GM18861 (cell line): ENCODE measurements around the gene RBMS3.

Experiments used
- ATAC-seq: cut with Tn5 transposase; IDR thresholded peaks from one replicate; pipeline ENCODE4 v1.9.1; 2021; ENCODE audit not compliant: unreplicated experiment

RBMS3 gene

GRCh38 chr3:29426302-29427226 is 145.7 kb downstream of the RBMS3 start:
- no peak for ATAC-seq

DNA sequence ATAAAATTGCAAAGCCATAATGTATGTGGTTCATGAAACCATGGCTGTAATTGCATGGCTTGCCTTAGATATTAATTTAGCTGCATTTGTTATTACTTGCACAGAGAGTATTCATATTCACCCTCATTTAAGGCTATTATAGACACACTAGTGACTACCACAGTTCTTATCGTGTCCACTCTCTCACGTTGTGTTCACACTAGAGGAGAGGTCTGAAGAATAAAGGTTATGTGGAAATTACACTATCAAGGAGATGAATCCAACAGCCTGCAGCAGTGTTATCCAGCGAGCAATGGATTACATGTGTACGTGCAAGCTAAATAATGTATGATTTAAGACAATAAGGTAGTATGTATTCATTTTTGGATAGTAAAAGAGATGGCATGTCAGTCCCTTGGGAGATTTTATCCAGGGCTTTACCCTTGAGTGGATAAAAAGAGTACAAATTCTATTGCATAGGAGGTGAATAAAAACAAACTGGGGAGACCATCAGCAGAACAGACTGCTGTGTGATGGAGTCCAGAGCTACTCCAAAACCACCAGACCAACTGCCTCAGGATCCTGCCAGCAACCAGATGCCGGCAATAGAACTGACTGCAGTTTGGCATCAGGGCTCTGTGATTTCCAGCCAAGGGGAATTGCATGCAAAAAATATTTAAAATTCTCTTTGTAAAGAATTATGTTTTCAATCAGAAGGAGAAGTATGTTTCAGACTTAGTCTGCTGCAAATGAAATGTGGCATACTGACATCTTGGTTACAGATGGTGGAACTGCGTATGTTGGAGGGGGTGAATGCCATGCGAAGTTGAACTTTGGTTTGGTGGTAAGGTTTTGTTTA is 146.6 kb downstream of the RBMS3 start:
- no peak for ATAC-seq

- ATAC-seq, result no peak
These were observed 148.3 kb downstream of the RBMS3 start for GRCh38 chr3:29429055-29429679.

- ATAC-seq, result no peak
These were observed 149.7 kb downstream of the RBMS3 start for GRCh38 chr3:29430558-29430971.

GRCh38 chr3:29436612-29437323 is 155.9 kb downstream of the RBMS3 start:
- ATAC-seq, result no peak

DNA sequence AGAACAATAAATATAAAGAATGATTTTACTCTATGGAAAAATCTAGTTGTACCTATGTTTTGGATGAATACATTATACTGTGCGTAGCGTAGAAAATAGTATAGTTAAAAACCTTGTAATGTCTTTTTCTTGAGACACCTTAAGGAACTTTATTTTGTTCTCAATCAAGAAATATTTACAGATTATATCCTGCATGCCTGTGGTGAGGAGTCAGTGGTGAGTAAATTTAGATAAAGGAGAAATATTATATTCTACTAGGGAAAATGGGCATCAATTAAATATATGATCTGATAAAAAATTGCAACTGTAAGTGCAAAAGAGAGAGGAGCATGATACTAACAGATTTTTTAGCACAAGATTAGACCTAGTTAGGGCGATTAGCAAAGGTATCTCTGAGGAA is 157.7 kb downstream of the RBMS3 start:
- no peak for ATAC-seq

DNA sequence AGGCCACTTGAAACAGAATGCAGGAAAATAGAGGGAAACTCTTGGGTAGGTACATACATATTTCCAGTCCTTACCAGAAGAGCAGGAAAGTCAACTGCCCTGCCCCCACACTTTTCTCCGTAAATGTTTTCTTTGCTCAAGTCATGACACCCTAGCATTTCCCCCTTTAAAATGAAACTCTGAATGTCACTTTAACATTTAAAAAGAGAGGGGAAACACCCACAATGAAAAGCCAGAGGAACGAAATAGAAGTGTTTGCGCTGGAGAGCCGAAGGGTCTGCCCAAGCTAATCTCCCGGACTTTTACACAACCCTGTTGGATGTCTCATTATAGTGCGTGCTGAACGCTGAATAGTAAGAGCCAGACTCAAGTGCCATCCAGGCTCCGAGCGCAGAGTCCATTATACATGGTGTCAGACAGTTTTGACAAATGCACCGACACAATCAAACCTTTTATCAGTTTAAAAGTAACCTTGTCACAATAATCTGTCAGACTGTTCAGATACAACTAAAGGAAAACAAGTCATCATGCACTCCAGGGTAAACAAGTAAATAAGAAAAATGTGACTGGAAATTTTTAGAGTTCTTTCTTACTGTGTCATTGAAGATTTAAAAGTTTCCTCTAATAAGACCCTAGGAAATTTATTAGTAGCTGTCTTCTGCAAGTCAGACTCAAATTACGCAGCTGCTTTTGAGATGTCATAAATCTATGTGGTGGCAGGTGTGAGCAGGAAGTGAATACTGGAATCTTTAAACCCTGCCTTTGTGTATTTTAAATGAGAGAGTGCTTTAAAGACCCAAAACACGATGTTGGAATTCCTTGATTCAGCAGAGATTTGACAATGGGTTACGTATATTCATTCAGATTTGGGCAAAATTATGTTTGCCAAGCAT is 159.8 kb downstream of the RBMS3 start:
- ATAC-seq, result no peak

DNA sequence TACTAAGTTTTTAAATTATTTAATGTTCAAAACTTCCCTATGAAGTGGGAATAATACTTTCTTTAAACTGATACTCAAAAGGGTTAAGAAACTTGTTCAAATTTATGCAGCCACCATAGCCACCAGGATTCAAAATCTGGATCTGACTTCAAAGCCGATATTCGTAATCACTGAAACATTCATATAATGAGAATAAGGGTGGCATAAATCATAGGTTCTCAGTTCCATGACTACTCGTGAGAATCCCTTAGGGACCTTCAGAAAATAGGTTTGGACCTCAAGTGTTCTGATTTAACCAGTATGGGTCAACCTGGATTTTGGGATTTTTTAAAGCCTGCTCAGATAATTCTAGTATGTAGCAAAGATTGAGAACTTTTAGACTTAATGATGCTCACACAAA is 160.6 kb downstream of the RBMS3 start:
- ATAC-seq, result no peak

GRCh38 chr3:29447946-29448627 is 167.2 kb downstream of the RBMS3 start:
- no peak for ATAC-seq

DNA sequence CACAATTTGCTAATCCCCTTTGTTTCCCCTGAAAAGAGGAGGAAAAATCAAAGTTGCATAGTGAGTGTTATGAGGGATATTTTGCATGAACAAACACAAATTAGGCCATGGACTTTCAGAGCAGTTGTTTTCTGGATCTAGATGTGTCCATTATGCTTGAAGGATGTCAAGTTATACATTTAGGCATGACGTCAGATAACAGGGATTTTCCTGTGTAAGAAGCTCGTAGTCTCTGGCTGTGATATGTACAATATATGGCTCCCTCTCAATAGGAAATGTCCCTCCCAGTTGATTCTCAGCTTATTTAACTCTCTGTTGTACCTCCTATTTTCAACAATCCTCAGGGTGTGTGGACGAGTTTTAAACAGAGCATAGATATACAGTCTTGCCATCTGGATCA is 171.0 kb downstream of the RBMS3 start:
- no peak for ATAC-seq

DNA sequence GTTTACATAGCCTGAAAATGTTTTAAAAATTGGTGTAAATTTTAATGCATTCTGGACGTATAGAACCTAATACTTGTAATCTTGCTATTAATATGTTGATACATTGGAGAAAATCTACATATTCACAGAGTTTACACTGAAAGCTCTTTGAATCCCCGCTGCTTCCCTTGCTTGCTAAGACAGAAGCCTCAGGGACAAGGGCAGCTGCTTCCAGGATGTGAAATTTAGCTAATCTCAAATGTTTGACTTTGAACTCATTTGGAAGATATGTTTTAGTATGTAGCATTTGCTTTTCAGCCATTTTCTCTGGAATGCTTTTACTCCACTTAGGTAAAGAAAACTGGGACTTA is 172.0 kb downstream of the RBMS3 start:
- no peak for ATAC-seq

DNA sequence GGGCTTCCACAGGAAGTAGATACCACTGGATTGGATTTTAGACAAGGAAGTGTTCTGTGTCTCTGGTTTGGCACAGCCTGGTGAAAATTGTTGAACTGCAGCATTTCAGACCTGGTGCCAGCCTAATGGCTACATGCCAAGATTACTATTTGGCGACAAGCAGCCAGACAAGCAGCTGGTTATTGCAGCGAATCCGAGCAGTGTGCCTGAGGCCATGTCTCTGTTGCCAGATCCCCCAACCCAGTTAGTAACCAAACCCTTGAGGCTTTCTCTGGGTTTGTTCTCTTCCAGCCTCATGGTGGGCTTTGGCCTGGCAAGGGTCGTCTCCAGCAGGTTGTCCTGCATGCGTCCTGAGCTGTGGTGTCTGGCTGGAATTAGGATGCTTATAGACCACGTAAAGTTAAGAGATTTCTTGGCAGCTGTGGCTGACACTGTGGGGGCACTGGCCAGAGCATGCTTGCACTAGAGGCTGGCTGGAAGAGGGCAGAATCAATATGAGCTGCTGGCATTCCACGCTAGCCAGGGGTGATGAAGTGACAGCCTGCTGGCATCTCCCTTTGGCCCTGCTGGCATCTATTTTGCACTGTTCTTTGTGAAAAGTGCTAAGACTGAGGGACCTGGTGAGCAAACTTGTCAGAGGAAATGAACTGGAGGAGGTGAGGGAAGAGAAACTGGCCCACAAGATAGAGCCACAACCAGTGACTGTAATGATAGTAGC is 172.6 kb downstream of the RBMS3 start:
- ATAC-seq, result no peak

DNA sequence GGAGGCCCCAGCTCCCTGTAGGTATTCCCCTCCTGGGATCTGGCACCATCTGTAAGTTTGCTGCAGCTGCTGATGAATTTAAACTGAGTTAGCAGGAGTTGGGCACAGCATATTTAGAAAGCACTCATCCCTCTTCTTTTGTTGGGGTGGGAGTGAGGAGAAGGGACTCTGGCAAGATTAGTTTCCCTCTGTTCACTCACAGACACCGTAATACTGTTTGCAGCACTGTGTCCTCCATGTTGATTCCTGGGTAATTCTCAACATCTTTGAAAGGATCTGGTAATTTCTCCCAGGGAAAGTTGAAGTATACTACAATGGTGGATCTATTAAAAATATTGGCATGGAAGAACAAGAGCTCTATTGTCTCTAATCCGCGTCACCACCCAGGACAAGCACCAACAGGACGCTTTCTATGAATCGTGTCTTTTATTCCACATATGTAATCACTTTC is 173.3 kb downstream of the RBMS3 start:
- no peak for ATAC-seq

- no peak for ATAC-seq
These were observed 176.0 kb downstream of the RBMS3 start for GRCh38 chr3:29456901-29457300.

- no peak for ATAC-seq
These were observed 182.4 kb downstream of the RBMS3 start for GRCh38 chr3:29463304-29463703.

DNA sequence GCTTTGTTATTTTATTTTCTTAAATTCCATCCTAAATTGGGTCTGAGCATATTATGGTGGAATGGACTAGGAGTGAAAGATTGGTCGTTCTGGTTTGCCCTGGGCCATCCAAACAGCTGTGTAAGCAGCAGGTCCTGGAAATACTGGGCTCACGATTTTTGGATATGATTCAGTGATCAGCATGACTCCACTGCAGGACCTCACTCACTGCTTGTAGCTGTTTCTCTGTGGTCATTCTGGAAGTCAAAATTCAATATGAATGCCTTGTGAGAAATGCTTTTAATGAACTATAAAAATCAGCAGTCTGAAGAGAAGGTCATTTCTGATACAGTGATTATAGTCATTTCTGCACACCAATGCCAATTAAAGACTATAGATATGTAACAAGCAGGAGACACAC is 185.0 kb downstream of the RBMS3 start:
- ATAC-seq, result no peak

GRCh38 chr3:29466442-29466841 is 185.6 kb downstream of the RBMS3 start:
- ATAC-seq, result no peak

DNA sequence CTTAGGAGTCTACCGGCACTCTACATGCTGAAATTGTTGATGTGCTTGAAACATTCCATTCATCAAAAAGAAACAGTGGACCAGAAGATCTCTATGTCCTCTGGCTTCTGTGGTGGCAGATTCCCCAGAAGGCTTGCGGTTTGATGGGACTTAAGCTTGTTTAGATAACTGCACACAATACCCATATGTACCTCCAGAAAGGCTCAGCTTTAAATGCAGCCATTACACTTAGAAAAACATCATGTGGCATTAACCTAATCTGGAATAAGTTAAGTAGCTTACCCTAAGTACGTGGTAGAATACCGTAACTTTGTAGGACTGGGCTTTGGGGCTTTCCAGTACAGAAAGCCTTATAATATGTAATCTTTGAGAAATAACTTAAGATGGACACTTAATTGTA is 187.3 kb downstream of the RBMS3 start:
- no peak for ATAC-seq
